Esophagus squamous epithelium (tissue), 5 donors: Measurements from ENCODE around the gene IFNAR2. TPM values are rescaled to one million over a fixed set of nuclear protein-coding genes. Genes with fewer than 3 reads are reported as not detected.
A peak's percentile ranks its signal among the peaks of the same experiment; 100 is the strongest.
"Not testable (repeated sequence)": the region's sequence is repeated elsewhere in the genome, so short reads cannot be mapped to it uniquely, and the experiment has no call there.

Experiments used
- DNase-seq: peaks from one replicate; lab custom pipeline; 2025; lab: John Stamatoyannopoulos, UW
- H3K27ac ChIP-seq, 4 donors: fragments of 200-600 bp; sonication (generic); one replicate each; pipeline ENCODE4 v1.5.1; 2016 to 2019; ENCODE audit warnings: mild to moderate bottlenecking in 1 of 4
- H3K27me3 ChIP-seq, 4 donors: fragments of 200-600 bp; sonication (generic); 1 replicate in 3 of 4; 2 replicates in 1 of 4; pipeline versions ENCODE4 v1.5.1 to v1.6.0; 2017 to 2021; ENCODE audit warnings: antibody characterized with exemption in 1 of 4
- H3K36me3 ChIP-seq, 3 donors: fragments of 200-600 bp; sonication (generic); one replicate each; pipeline ENCODE4 v1.5.1; 2016 to 2019
- H3K4me1 ChIP-seq, 3 donors: fragments of 200-600 bp; sonication (generic); one replicate each; pipeline ENCODE4 v1.5.1; 2017 to 2019
- H3K4me3 ChIP-seq, 4 donors: fragments of 200-600 bp; sonication (generic); 1 replicate in 3 of 4; 2 replicates in 1 of 4; pipeline ENCODE4 v1.5.1; 2016 to 2019; ENCODE audit warnings: mild to moderate bottlenecking in 2 of 4, moderate library complexity in 1 of 4
- H3K9me3 ChIP-seq, 3 donors: fragments of 200-600 bp; sonication (generic); one replicate each; pipeline ENCODE4 v1.5.1; 2016 to 2019
- CTCF ChIP-seq, 6 experiments: fragments of 450-650 bp in 4 of 6; fragments of 200-600 bp in 2 of 6; sonication (generic) in 2 of 6; IDR thresholded peaks; one replicate each; pipeline ENCODE4 v1.5.1; 2016 to 2019; ENCODE audit warnings: antibody characterized with exemption in 6 of 6, mild to moderate bottlenecking in 4 of 6, moderate library complexity in 4 of 6
- POLR2A ChIP-seq, 4 donors: fragments of 450-650 bp; IDR thresholded peaks; one replicate each; pipeline ENCODE4 v1.6.1; 2017; ENCODE audit warnings: antibody characterized with exemption in 4 of 4, mild to moderate bottlenecking in 4 of 4, moderate library complexity in 3 of 4
- WGBS, 2 donors: methylation state at CpG; one replicate each; pipeline ENCODE4 v1.1.5; 2018; 5-methylcytosine and 5-hydroxymethylcytosine counted together
- intact Hi-C: fragments of 100-400 bp; cut with DNase I; formaldehyde crosslinking; loops from one replicate; pipeline ENCODE4 v1.15.0; 2022
- total RNA-seq, 4 donors: library from RNA; depleted of rRNA; stranded (reverse); fragments of >200 nt; gene quantifications; one replicate each; pipeline ENCODE4 v1.1.0, GENCODE V29; 2016
- donor health status: DM: yes; HTN: yes; CAD: no.

IFNAR2 gene
- total RNA-seq, 4 donors from 2014 or later = 4.0 to 13.3 (median 7.0) TPM

DNA sequence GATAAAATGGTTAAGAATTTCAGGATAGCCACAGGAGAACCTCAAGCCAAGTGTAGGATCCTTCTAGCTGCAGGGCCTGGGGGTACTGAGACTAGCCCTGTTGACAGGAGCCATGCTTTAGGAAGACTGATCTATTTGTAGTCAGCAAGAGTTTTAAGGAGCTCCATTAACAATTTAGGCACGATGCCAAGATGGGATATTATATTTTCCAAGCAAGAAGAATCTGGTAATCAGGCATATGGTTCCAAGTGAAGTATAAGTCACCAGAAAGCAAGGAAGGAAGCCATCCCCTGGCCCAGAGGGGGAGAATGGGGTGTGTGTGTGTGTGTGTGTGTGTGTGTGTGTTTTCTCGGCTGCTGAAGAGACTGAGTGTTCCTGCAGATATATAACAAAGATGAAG is 7.0 kb downstream of the IFNAR2 start:
- Histone ChIP-seq H3K36me3 (no peaks in the 10 kb centered on the region), H3K9me3 (no peaks in the 10 kb centered on the region), H3K4me3 (no peak overlapping the region), H3K27me3 (no peaks in the 10 kb centered on the region), H3K27ac (no peak overlapping the region), H3K4me1 (peaks cover 0 to 48% (median 7%) of the 10 kb centered on the region in 3 donors)
- intact Hi-C loops = no loop called here
- DNase-seq = no peak
- WGBS, 2 donors = 50 to 71% methylated on average over 2 of the region's 2 CpGs
- no peak for TF ChIP-seq CTCF (IDR thresholded peaks at IDR 0.05)
- TF ChIP-seq POLR2A (IDR thresholded peaks at IDR 0.05) = no peak

GRCh38 chr21:33237486-33237885 is 7.7 kb downstream of the IFNAR2 start:
- Histone ChIP-seq H3K27ac (peak overlapping the region in 1 of 4 donors; percentile 28), H3K9me3 (no peaks in the 10 kb centered on the region), H3K27me3 (no peaks in the 10 kb centered on the region), H3K4me3 (no peak overlapping the region), H3K4me1 (peaks cover 0 to 41% (median 4%) of the 10 kb centered on the region in 3 donors), H3K36me3 (no peaks in the 10 kb centered on the region)
- WGBS, 2 donors = 77 to 83% methylated on average over 3 of the region's 3 CpGs
- intact Hi-C loops = no loop called here
- TF ChIP-seq POLR2A (IDR thresholded peaks at IDR 0.05) = no peak
- TF ChIP-seq CTCF (IDR thresholded peaks at IDR 0.05) = no peak
- no peak for DNase-seq

DNA sequence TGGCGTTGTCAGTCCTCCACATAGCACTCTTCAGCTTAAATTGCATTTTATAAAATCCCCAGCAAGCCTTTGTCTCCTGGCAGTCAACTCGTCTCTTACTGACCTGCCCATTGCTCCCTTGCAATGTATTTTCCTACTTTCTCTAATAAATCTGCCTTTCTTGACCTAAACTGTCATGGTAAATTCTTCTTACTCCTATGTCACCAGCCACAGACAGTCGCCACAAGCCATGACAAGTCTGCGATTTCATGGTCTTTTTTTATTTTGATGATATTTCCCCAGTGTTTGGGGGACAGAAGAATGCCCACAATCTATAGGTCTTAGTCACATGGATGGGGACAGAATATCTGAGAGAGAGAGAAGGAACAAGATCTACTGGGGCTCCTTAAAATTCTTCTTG is 8.4 kb downstream of the IFNAR2 start:
- DNase-seq = no peak
- WGBS, 2 donors = 77 to 81% methylated on average over 4 of the region's 4 CpGs
- Histone ChIP-seq H3K27me3 (no peaks in the 10 kb centered on the region), H3K4me3 (no peak overlapping the region), H3K4me1 (peaks cover 0 to 34% (median 4%) of the 10 kb centered on the region in 3 donors), H3K9me3 (no peaks in the 10 kb centered on the region), H3K27ac (peak overlapping the region in 1 of 4 donors; percentile 28), H3K36me3 (peaks cover 0 to 4% (median 0%) of the 10 kb centered on the region in 3 donors)
- intact Hi-C loops = no loop called here
- TF ChIP-seq POLR2A (IDR thresholded peaks at IDR 0.05) (no peak), CTCF (IDR thresholded peaks at IDR 0.05) (no peak)

GRCh38 chr21:33238565-33239255 is 9.0 kb downstream of the IFNAR2 start:
- TF ChIP-seq CTCF (IDR thresholded peaks at IDR 0.05) (no peak), POLR2A (IDR thresholded peaks at IDR 0.05) (no peak)
- peaks cover 0 to 10% (median 0%) of the 10 kb centered on the region in 3 donors for H3K36me3 ChIP-seq
- WGBS, 2 donors = 64 to 78% methylated on average over 7 of the region's 7 CpGs

GRCh38 chr21:33239559-33240127 is 9.9 kb downstream of the IFNAR2 start:
- Histone ChIP-seq H3K36me3 (peaks cover 0 to 11% (median 0%) of the 10 kb centered on the region in 3 donors), H3K27ac (peak overlapping the region in 1 of 4 donors; percentile 70), H3K4me1 (peaks cover 0 to 37% (median 4%) of the 10 kb centered on the region in 3 donors)
- H3K9me3 ChIP-seq, intact Hi-C loops, H3K4me3 ChIP-seq, H3K27me3 ChIP-seq, DNase-seq: not testable (repeated sequence)

More at GRCh38 chr21:33238565-33239255, 9.0 kb downstream of the IFNAR2 start:
- Histone ChIP-seq H3K27me3 (no peaks in the 10 kb centered on the region), H3K9me3 (no peaks in the 10 kb centered on the region), H3K27ac (peak overlapping the region in 1 of 4 donors; percentile 70), H3K4me1 (peaks cover 0 to 34% (median 4%) of the 10 kb centered on the region in 3 donors), H3K4me3 (no peak overlapping the region)
- no peak for DNase-seq
- intact Hi-C loops = no loop called here
